GM12892 (cell line): ENCODE data around the gene FCN2.

Experiments used
- POLR2A ChIP-seq: IDR thresholded peaks from 2 replicates; pipeline ENCODE4 v1.6.1; 2011; ENCODE audit warnings: low read depth, low read length, control low read depth
- POLR2AphosphoS5 ChIP-seq: IDR thresholded peaks from 2 replicates; pipeline ENCODE4 v1.6.1; 2011; ENCODE audit warnings: low read depth, low read length, control low read depth
- TAF1 ChIP-seq: IDR thresholded peaks from 2 replicates; pipeline ENCODE4 v1.6.1; 2011; ENCODE audit warnings: low read depth, mild to moderate bottlenecking, control low read depth, low read length, borderline replicate concordance

DNA sequence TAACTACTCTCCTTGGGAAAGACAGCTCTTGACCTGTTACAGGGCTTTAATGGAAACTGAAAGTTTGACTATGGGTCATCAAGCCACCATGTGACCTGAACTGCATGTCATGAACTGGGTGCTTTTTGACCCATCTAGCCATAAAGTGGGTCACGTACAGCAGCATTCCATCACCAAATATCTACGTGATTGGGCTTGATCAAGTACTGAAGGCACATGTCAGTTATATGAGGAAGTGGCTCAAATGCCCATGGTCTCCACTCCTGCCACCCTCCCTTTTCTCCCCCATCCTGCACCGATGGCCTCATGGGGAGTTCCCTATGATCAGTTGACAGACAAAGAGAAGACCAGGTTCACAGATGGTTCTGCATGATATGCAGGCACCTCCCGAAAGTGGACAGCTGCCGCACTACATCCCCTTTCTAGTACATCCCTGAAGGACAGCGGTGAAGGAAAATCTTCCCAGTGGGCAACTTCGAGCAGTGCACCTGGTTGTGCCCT is 44.5 kb downstream of the FCN2 start:
- TF ChIP-seq POLR2A (no peak), POLR2AphosphoS5 (no peak), TAF1 (no peak)
